ENCODE measurements around the gene PPP1R12B.
"Not testable (repeated sequence)": the region's sequence is repeated elsewhere in the genome, so short reads cannot be mapped to it uniquely, and the experiment has no call there.

GRCh38 chr1:202464153-202464742, 115.7 kb downstream of the PPP1R12B start:
- TF ChIP-seq, protein P1, sequence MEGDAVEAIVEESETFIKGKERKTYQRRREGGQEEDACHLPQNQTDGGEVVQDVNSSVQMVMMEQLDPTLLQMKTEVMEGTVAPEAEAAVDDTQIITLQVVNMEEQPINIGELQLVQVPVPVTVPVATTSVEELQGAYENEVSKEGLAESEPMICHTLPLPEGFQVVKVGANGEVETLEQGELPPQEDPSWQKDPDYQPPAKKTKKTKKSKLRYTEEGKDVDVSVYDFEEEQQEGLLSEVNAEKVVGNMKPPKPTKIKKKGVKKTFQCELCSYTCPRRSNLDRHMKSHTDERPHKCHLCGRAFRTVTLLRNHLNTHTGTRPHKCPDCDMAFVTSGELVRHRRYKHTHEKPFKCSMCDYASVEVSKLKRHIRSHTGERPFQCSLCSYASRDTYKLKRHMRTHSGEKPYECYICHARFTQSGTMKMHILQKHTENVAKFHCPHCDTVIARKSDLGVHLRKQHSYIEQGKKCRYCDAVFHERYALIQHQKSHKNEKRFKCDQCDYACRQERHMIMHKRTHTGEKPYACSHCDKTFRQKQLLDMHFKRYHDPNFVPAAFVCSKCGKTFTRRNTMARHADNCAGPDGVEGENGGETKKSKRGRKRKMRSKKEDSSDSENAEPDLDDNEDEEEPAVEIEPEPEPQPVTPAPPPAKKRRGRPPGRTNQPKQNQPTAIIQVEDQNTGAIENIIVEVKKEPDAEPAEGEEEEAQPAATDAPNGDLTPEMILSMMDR (IDR thresholded peaks at IDR 0.05; ENCODE audit: low read depth, low read length, poor library complexity, severe bottlenecking) = peak; percentile 53
- TF ChIP-seq EZH2phosphoT487 (IDR thresholded peaks at IDR 0.05; ENCODE audit: borderline replicate concordance, low read length) = not testable (repeated sequence)
